Esophagus squamous epithelium (tissue), 5 donors: ENCODE measurements around the gene TRAPPC4. TPM values are rescaled to one million over a fixed set of nuclear protein-coding genes. Genes with fewer than 3 reads are reported as not detected.

Experiments used
- DNase-seq: peaks from one replicate; lab custom pipeline; 2025; lab: John Stamatoyannopoulos, UW
- H3K27ac ChIP-seq, 4 donors: fragments of 200-600 bp; sonication (generic); one replicate each; pipeline ENCODE4 v1.5.1; 2016 to 2019; ENCODE audit warnings: mild to moderate bottlenecking in 1 of 4
- H3K27me3 ChIP-seq, 4 donors: fragments of 200-600 bp; sonication (generic); 1 replicate in 3 of 4; 2 replicates in 1 of 4; pipeline versions ENCODE4 v1.5.1 to v1.6.0; 2017 to 2021; ENCODE audit warnings: antibody characterized with exemption in 1 of 4
- H3K36me3 ChIP-seq, 3 donors: fragments of 200-600 bp; sonication (generic); one replicate each; pipeline ENCODE4 v1.5.1; 2016 to 2019
- H3K4me1 ChIP-seq, 3 donors: fragments of 200-600 bp; sonication (generic); one replicate each; pipeline ENCODE4 v1.5.1; 2017 to 2019
- H3K4me3 ChIP-seq, 4 donors: fragments of 200-600 bp; sonication (generic); 1 replicate in 3 of 4; 2 replicates in 1 of 4; pipeline ENCODE4 v1.5.1; 2016 to 2019; ENCODE audit warnings: mild to moderate bottlenecking in 2 of 4, moderate library complexity in 1 of 4
- H3K9me3 ChIP-seq, 3 donors: fragments of 200-600 bp; sonication (generic); one replicate each; pipeline ENCODE4 v1.5.1; 2016 to 2019
- POLR2A ChIP-seq, 4 donors: fragments of 450-650 bp; IDR thresholded peaks; one replicate each; pipeline ENCODE4 v1.6.1; 2017; ENCODE audit warnings: antibody characterized with exemption in 4 of 4, mild to moderate bottlenecking in 4 of 4, moderate library complexity in 3 of 4
- WGBS, 2 donors: methylation state at CpG; one replicate each; pipeline ENCODE4 v1.1.5; 2018; 5-methylcytosine and 5-hydroxymethylcytosine counted together
- intact Hi-C: fragments of 100-400 bp; cut with DNase I; formaldehyde crosslinking; loops from one replicate; pipeline ENCODE4 v1.15.0; 2022
- total RNA-seq, 4 donors: library from RNA; depleted of rRNA; stranded (reverse); fragments of >200 nt; gene quantifications; one replicate each; pipeline ENCODE4 v1.1.0, GENCODE V29; 2016
- TF ChIP-seq, protein P1 (sequence below), 6 experiments: fragments of 450-650 bp in 4 of 6; fragments of 200-600 bp in 2 of 6; sonication (generic) in 2 of 6; IDR thresholded peaks; one replicate each; pipeline ENCODE4 v1.5.1; 2016 to 2019; ENCODE audit warnings: antibody characterized with exemption in 6 of 6, mild to moderate bottlenecking in 4 of 6, moderate library complexity in 4 of 6
- donor health status: DM: yes; HTN: yes; CAD: no.

Gene TRAPPC4
- total RNA-seq, 4 donors from 2014 or later, result 26.5 to 44.4 (median 41.2) TPM

DNA sequence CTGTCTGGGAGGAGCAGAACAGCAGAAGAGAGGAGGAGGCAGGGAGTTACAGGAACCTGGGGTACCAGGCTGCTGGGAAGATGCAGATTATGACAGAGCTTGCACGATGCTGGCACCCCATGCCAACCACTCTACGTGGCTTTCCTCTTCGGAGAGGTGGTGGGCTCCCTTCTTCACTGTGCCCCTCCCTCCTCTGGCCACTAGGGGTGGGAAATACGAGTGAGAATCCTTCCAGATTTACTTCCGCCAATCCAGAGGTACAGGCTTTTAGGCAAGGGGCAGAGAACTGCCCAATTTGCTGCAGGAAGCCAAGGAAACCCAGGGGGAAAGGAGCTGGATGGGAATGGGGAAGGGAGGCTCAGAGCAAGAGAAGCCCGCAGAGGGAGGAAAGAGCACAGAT, 26.1 kb downstream of the TRAPPC4 start:
- no peaks in the 10 kb centered on the region for H3K27me3 ChIP-seq
- H3K4me1 ChIP-seq, result no peaks in the 10 kb centered on the region
- intact Hi-C loops, result no loop called here
- peaks cover 30 to 54% (median 41%) of the 10 kb centered on the region in 3 donors for H3K36me3 ChIP-seq
- DNase-seq, result no peak
- H3K9me3 ChIP-seq, result no peaks in the 10 kb centered on the region
- no peak overlapping the region for H3K4me3 ChIP-seq
- no peak for TF ChIP-seq POLR2A (IDR thresholded peaks at IDR 0.05)
- TF ChIP-seq, protein P1, sequence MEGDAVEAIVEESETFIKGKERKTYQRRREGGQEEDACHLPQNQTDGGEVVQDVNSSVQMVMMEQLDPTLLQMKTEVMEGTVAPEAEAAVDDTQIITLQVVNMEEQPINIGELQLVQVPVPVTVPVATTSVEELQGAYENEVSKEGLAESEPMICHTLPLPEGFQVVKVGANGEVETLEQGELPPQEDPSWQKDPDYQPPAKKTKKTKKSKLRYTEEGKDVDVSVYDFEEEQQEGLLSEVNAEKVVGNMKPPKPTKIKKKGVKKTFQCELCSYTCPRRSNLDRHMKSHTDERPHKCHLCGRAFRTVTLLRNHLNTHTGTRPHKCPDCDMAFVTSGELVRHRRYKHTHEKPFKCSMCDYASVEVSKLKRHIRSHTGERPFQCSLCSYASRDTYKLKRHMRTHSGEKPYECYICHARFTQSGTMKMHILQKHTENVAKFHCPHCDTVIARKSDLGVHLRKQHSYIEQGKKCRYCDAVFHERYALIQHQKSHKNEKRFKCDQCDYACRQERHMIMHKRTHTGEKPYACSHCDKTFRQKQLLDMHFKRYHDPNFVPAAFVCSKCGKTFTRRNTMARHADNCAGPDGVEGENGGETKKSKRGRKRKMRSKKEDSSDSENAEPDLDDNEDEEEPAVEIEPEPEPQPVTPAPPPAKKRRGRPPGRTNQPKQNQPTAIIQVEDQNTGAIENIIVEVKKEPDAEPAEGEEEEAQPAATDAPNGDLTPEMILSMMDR (IDR thresholded peaks at IDR 0.05), result no peak
- 64 to 72% methylated on average over 4 to 6 of the region's 6 CpGs for WGBS, 2 donors
- H3K27ac ChIP-seq, result no peak overlapping the region

DNA sequence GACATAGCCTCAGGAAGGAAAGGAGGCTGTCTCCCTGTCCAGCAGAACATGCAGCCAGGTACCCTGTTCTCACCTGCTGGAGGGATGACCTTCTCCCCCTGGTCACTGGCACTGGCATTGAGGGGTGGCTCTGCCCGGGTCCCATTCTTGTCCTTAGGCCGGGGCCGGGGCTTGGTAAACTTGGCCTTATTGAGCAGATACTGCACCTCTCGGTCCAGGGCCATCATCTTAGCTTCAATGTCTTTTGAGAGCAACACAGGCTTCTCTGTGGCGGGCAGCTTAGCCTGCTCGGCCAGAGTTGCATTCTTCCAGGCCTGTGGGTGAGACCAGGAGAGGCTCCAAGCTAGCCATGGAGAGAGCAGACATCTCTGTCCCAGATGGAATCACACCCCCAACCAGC, 27.9 kb downstream of the TRAPPC4 start:
- DNase-seq, result no peak
- 60 to 100% methylated on average over 1 to 4 of the region's 6 CpGs for WGBS, 2 donors
- Histone ChIP-seq H3K9me3 (no peaks in the 10 kb centered on the region), H3K27me3 (no peaks in the 10 kb centered on the region), H3K36me3 (peaks cover 30 to 72% (median 45%) of the 10 kb centered on the region in 3 donors), H3K4me1 (no peaks in the 10 kb centered on the region), H3K27ac (no peak overlapping the region), H3K4me3 (no peak overlapping the region)
- intact Hi-C loops, result no loop called here
- TF ChIP-seq, protein P1 (IDR thresholded peaks at IDR 0.05), result no peak
- TF ChIP-seq POLR2A (IDR thresholded peaks at IDR 0.05), result no peak

DNA sequence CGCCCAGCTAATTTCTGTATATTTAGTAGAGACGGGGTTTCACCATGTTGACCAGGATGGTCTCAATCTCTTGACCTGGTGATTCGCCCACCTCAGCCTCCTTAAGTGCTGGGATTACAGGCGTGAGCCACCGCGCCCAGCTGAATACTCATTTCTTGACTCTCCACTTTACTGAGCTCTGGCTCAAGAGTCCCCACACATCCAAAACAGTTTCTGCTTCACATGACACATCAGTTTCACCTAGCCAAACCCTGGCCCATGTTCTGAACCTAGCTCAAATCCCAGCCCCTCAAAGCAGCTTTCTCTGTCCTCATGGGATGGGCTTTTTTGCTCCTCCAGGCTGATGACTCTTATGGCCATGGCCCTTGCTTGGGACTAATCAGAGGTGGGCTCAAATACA, 28.6 kb downstream of the TRAPPC4 start:
- no peaks in the 10 kb centered on the region for H3K9me3 ChIP-seq
- no peak for DNase-seq
- WGBS, 2 donors, result 68 to 88% methylated on average over 5 to 6 of the region's 6 CpGs
- no peak overlapping the region for H3K27ac ChIP-seq
- H3K4me1 ChIP-seq, result no peaks in the 10 kb centered on the region
- TF ChIP-seq POLR2A (IDR thresholded peaks at IDR 0.05), result no peak
- TF ChIP-seq, protein P1 (IDR thresholded peaks at IDR 0.05), result no peak
- H3K36me3 ChIP-seq, result peaks cover 30 to 79% (median 45%) of the 10 kb centered on the region in 3 donors
- no peaks in the 10 kb centered on the region for H3K27me3 ChIP-seq
- intact Hi-C loops, result no loop called here
- no peak overlapping the region for H3K4me3 ChIP-seq

DNA sequence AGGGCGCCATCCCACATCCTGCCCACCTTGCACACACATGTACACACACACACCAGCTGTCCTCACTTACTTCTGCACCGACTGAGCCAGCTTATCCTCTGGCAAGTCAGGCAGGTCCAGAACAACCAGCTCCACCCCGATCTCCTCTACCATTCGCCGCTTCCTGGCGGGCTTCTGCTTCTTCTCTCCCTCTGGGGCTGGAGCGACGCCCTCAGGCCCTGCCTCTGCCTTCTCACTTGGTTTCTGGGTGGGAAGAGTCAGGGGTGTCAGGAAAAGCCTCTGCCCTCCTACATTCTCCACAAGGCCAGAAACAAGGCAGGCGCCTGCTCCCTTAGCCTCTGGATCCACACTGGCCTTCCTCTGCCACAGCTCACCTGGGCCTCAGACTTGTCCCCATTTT, 30.1 kb downstream of the TRAPPC4 start:
- no peak for DNase-seq
- Histone ChIP-seq H3K4me3 (no peak overlapping the region), H3K9me3 (no peaks in the 10 kb centered on the region), H3K36me3 (peaks cover 43 to 93% (median 59%) of the 10 kb centered on the region in 3 donors), H3K27ac (no peak overlapping the region), H3K27me3 (no peaks in the 10 kb centered on the region), H3K4me1 (no peaks in the 10 kb centered on the region)
- no peak for TF ChIP-seq POLR2A (IDR thresholded peaks at IDR 0.05)
- 91 to 95% methylated on average over 9 of the region's 9 CpGs for WGBS, 2 donors
- intact Hi-C loops, result no loop called here

DNA sequence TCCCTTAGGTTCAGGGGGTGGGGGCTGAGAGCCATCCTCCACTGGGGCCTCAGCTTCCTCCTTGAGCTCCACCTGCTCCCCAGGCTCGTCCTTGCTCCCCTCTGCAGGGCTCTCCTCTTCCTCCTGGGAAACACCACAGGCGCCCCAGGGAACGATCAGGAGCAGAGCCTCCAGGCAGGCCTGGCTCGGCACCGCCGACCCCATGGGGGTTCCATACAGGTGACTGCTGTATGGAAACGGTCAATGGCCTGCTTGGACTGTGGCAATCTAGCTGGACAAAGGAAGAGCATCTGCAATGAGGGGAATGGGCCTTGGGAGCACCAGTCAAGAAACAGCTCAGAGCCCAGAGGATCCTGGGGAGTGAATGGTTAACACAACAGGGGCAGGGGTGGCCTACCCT, 30.5 kb downstream of the TRAPPC4 start:
- intact Hi-C loops, result no loop called here
- no peaks in the 10 kb centered on the region for H3K27me3 ChIP-seq
- no peak for TF ChIP-seq POLR2A (IDR thresholded peaks at IDR 0.05)
- TF ChIP-seq, protein P1 (IDR thresholded peaks at IDR 0.05), result no peak
- H3K4me3 ChIP-seq, result no peak overlapping the region
- no peaks in the 10 kb centered on the region for H3K9me3 ChIP-seq
- no peaks in the 10 kb centered on the region for H3K4me1 ChIP-seq
- peaks cover 44 to 98% (median 63%) of the 10 kb centered on the region in 3 donors for H3K36me3 ChIP-seq
- no peak overlapping the region for H3K27ac ChIP-seq
- no peak for DNase-seq
- WGBS, 2 donors, result 44% methylated on average over 1 of the region's 7 CpGs; no CpG with 5 or more reads in 1 of the 2 donors
